Peyer's patch (tissue), 4 donors: ENCODE results near the gene TUG1.

Source experiments
- CTCF ChIP-seq, 6 experiments: fragments of 450-650 bp in 4 of 6; fragments of 200-600 bp in 2 of 6; sonication (generic) in 1 of 6; IDR thresholded peaks; one replicate each; pipeline ENCODE4 v1.5.1; 2017 to 2019; ENCODE audit warnings: antibody characterized with exemption in 6 of 6, mild to moderate bottlenecking in 3 of 6, moderate library complexity in 1 of 6
- POLR2A ChIP-seq, 2 donors: fragments of 450-650 bp; IDR thresholded peaks; one replicate each; pipeline ENCODE4 v1.5.1; 2017; ENCODE audit warnings: antibody characterized with exemption in 2 of 2, mild to moderate bottlenecking in 2 of 2, moderate library complexity in 2 of 2

- TF ChIP-seq CTCF (IDR thresholded peaks at IDR 0.05), result no peak
- no peak for TF ChIP-seq POLR2A (IDR thresholded peaks at IDR 0.05)
Observed at GRCh38 chr22:30921108-30921507, 48.0 kb upstream of the TUG1 start.
